GM12864 (cell line): Measurements from ENCODE around the gene COL6A3.
"Not testable (repeated sequence)": the region's sequence is repeated elsewhere in the genome, so short reads cannot be mapped to it uniquely, and the experiment has no call there.

ENCODE experiments used
- DNase-seq: peaks from one replicate; pipeline ENCODE4 v3.0.0-alpha.2; 2011; ENCODE audit warnings: low read depth
- H3K4me3 ChIP-seq: 2 replicates; pipeline ENCODE4 v1.5.1; 2011; ENCODE audit warnings: mild to moderate bottlenecking, low read depth, low read length, control low read depth
- CTCF ChIP-seq: IDR thresholded peaks from 2 replicates; pipeline ENCODE4 v1.5.1; 2011; ENCODE audit warnings: low read depth, mild to moderate bottlenecking, moderate library complexity, low read length, control low read depth, inconsistent platforms; ENCODE audit errors: missing control alignments

The COL6A3 gene

GRCh38 chr2:237412646-237412987 is 1.3 kb downstream of the COL6A3 start:
- no peak for TF ChIP-seq CTCF
- no peak overlapping the region for H3K4me3 ChIP-seq
- DNase-seq = no peak

GRCh38 chr2:237411683-237412423 is 2.1 kb downstream of the COL6A3 start:
- DNase-seq = no peak
- H3K4me3 ChIP-seq = no peak overlapping the region
- no peak for TF ChIP-seq CTCF

- DNase-seq = no peak
- TF ChIP-seq CTCF = no peak
- no peak overlapping the region for H3K4me3 ChIP-seq
These were observed 2.8 kb downstream of the COL6A3 start for GRCh38 chr2:237411092-237411601.

GRCh38 chr2:237409263-237409662 is 4.7 kb downstream of the COL6A3 start:
- DNase-seq, H3K4me3 ChIP-seq: not testable (repeated sequence)

GRCh38 chr2:237408335-237409000 is 5.5 kb downstream of the COL6A3 start:
- H3K4me3 ChIP-seq = no peak overlapping the region
- DNase-seq = no peak
- no peak for TF ChIP-seq CTCF

- no peak for TF ChIP-seq CTCF
- no peak overlapping the region for H3K4me3 ChIP-seq
- no peak for DNase-seq
These were observed 6.3 kb downstream of the COL6A3 start for GRCh38 chr2:237407700-237408099.

- DNase-seq = no peak
- no peak overlapping the region for H3K4me3 ChIP-seq
- TF ChIP-seq CTCF = no peak
These were observed 7.5 kb downstream of the COL6A3 start for GRCh38 chr2:237406371-237406895.
